ENCODE measurements around the gene C1QTNF6. TPM values are rescaled to one million over a fixed set of nuclear protein-coding genes. Genes with fewer than 3 reads are reported as not detected.

C1QTNF6 gene
- total RNA-seq, 1 experiment from 2014 or later = 25.0 TPM

- intact Hi-C loops (cut with micrococcal nuclease; ENCODE audit: unreplicated experiment) = no loop called here
- no peaks in the 10 kb centered on the region for H3K9me3 ChIP-seq (ENCODE audit: control insufficient read depth, insufficient read depth, low read depth, low read length)
- no peak overlapping the region for H3K4me3 ChIP-seq (ENCODE audit: low read depth in 2 of 2, low read length in 2 of 2)
- ATAC-seq (no peak), DNase-seq (ENCODE audit: low read depth, low spot score) (no peak)
- H3K4me1 ChIP-seq (ENCODE audit: control insufficient read depth, insufficient read depth, low read length) = no peaks in the 10 kb centered on the region
- no peak overlapping the region for H3K27ac ChIP-seq (ENCODE audit: low read length)
- no TSS peak for BruUV-seq (replicated peaks)
- ChIA-PET CTCF (interaction anchor here (1.1 kb wide), 1 partner anchor 9 kb away, joined by 3 read pairs; no protein-coding TSS in a partner anchor), POLR2A (no interaction called here)
- in situ Hi-C loops (cut with HindIII; ENCODE audit: low pct_unique_long_range_greater_than_20kb, low sequenced_read_pairs) = no loop called here
- H3K27me3 ChIP-seq (ENCODE audit: control insufficient read depth, insufficient read depth, low read length) = no peaks in the 10 kb centered on the region
- TF ChIP-seq POLR2AphosphoS5 (IDR thresholded peaks at IDR 0.05; ENCODE audit: low read depth, low read length) = no peak
- no peak for TF ChIP-seq TCF7L2 (IDR thresholded peaks at IDR 0.05; ENCODE audit: low read depth, low read length)
- no peak for TF ChIP-seq CTCF (IDR thresholded peaks at IDR 0.05)
- TF ChIP-seq REST (IDR thresholded peaks at IDR 0.05; ENCODE audit: insufficient read depth in 1 of 2, low read depth in 2 of 2, low read length in 1 of 2) = no peak
- no peak for TF ChIP-seq SIN3A (IDR thresholded peaks at IDR 0.05; ENCODE audit: borderline replicate concordance, insufficient read depth, low read depth, low read length)
- no peaks in the 10 kb centered on the region for H3K36me3 ChIP-seq (ENCODE audit: control insufficient read depth, insufficient read depth, low read length)
Measured at GRCh38 chr22:37155971-37156370, 32.1 kb downstream of the C1QTNF6 start.

- intact Hi-C loops (cut with micrococcal nuclease; ENCODE audit: unreplicated experiment) (no loop called here), in situ Hi-C loops (cut with HindIII; ENCODE audit: low pct_unique_long_range_greater_than_20kb, low sequenced_read_pairs) (no loop called here)
- TF ChIP-seq SIN3A (IDR thresholded peaks at IDR 0.05; ENCODE audit: borderline replicate concordance, insufficient read depth, low read depth, low read length) (no peak), POLR2AphosphoS5 (IDR thresholded peaks at IDR 0.05; ENCODE audit: low read depth, low read length) (no peak), REST (IDR thresholded peaks at IDR 0.05; ENCODE audit: insufficient read depth in 1 of 2, low read depth in 2 of 2, low read length in 1 of 2) (no peak)
- Histone ChIP-seq H3K9me3 (ENCODE audit: control insufficient read depth, insufficient read depth, low read depth, low read length) (no peaks in the 10 kb centered on the region), H3K36me3 (ENCODE audit: control insufficient read depth, insufficient read depth, low read length) (no peaks in the 10 kb centered on the region), H3K27ac (ENCODE audit: low read length) (no peak overlapping the region), H3K4me1 (ENCODE audit: control insufficient read depth, insufficient read depth, low read length) (no peaks in the 10 kb centered on the region), H3K27me3 (ENCODE audit: control insufficient read depth, insufficient read depth, low read length) (no peaks in the 10 kb centered on the region), H3K4me3 (ENCODE audit: low read depth in 2 of 2, low read length in 2 of 2) (no peak overlapping the region)
- DNase-seq (ENCODE audit: low read depth, low spot score) (no peak), ATAC-seq (0 out of 2 replicates have a peak, but pooled peaks have one; percentile 21)
- no TSS peak for BruUV-seq (replicated peaks)
- CTCF ChIA-PET = no interaction called here
- POLR2A ChIA-PET = no interaction called here
Measured at GRCh38 chr22:37154925-37155712, 32.9 kb downstream of the C1QTNF6 start.

Measured in Panc1 (cell line).